ENCODE measurements around the gene POMGNT2. TPM values are rescaled to one million over a fixed set of nuclear protein-coding genes. Genes with fewer than 3 reads are reported as not detected.

The POMGNT2 gene
- total RNA-seq, 2 experiments from 2014 or later, result 8.7 to 9.7 TPM

GRCh38 chr3:43034200-43034599 is 71.7 kb downstream of the POMGNT2 start:
- no peak overlapping the region for H3K4me3 Mint-ChIP-seq
- ATAC-seq (no peak), DNase-seq (no peak)
- H3K27ac Mint-ChIP-seq, result no peak overlapping the region
- H3K9me3 Mint-ChIP-seq (ENCODE audit: insufficient read depth), result no peaks in the 10 kb centered on the region
- H3K36me3 Mint-ChIP-seq (ENCODE audit: low read depth), result no peaks in the 10 kb centered on the region
- H3K27me3 Mint-ChIP-seq (ENCODE audit: low read depth), result no peaks in the 10 kb centered on the region
- CTCF ChIA-PET, result interaction anchor here (1.4 kb wide), 1 partner anchor 11 kb away, joined by 6 read pairs; no protein-coding TSS in a partner anchor
- POLR2A ChIA-PET, result interaction anchor here (1.0 kb wide), 1 partner anchor 21 kb away, joined by 4 read pairs; no protein-coding TSS in a partner anchor
- peaks cover 4% of the 10 kb centered on the region for H3K4me1 Mint-ChIP-seq (ENCODE audit: low read depth)

GRCh38 chr3:43032646-43033628 is 72.9 kb downstream of the POMGNT2 start:
- CTCF ChIA-PET, result no interaction called here
- Mint-ChIP-seq H3K36me3 (ENCODE audit: low read depth) (no peaks in the 10 kb centered on the region), H3K4me3 (no peak overlapping the region), H3K4me1 (ENCODE audit: low read depth) (peaks cover 2% of the 10 kb centered on the region), H3K27me3 (ENCODE audit: low read depth) (no peaks in the 10 kb centered on the region), H3K9me3 (ENCODE audit: insufficient read depth) (no peaks in the 10 kb centered on the region), H3K27ac (no peak overlapping the region)
- ATAC-seq (no peak), DNase-seq (no peak)
- POLR2A ChIA-PET, result no interaction called here

GRCh38 chr3:43031889-43032545 is 73.9 kb downstream of the POMGNT2 start:
- CTCF ChIA-PET, result no interaction called here
- ATAC-seq (no peak), DNase-seq (no peak)
- Mint-ChIP-seq H3K27me3 (ENCODE audit: low read depth) (no peaks in the 10 kb centered on the region), H3K27ac (no peak overlapping the region), H3K36me3 (ENCODE audit: low read depth) (no peaks in the 10 kb centered on the region), H3K4me1 (ENCODE audit: low read depth) (no peaks in the 10 kb centered on the region), H3K9me3 (ENCODE audit: insufficient read depth) (no peaks in the 10 kb centered on the region), H3K4me3 (no peak overlapping the region)
- POLR2A ChIA-PET, result no interaction called here

- Mint-ChIP-seq H3K4me1 (ENCODE audit: low read depth) (no peaks in the 10 kb centered on the region), H3K36me3 (ENCODE audit: low read depth) (no peaks in the 10 kb centered on the region), H3K4me3 (no peak overlapping the region), H3K27ac (no peak overlapping the region), H3K9me3 (ENCODE audit: insufficient read depth) (no peaks in the 10 kb centered on the region), H3K27me3 (ENCODE audit: low read depth) (no peaks in the 10 kb centered on the region)
- DNase-seq, result no peak
- ChIA-PET CTCF (no interaction called here), POLR2A (no interaction called here)
- ATAC-seq, result no peak
These were observed 74.4 kb downstream of the POMGNT2 start for GRCh38 chr3:43031485-43031884.

GRCh38 chr3:43030162-43030935 is 75.5 kb downstream of the POMGNT2 start:
- POLR2A ChIA-PET, result no interaction called here
- DNase-seq (no peak), ATAC-seq (no peak)
- Mint-ChIP-seq H3K36me3 (ENCODE audit: low read depth) (no peaks in the 10 kb centered on the region), H3K4me3 (no peak overlapping the region), H3K4me1 (ENCODE audit: low read depth) (no peaks in the 10 kb centered on the region), H3K9me3 (ENCODE audit: insufficient read depth) (no peaks in the 10 kb centered on the region), H3K27ac (no peak overlapping the region), H3K27me3 (ENCODE audit: low read depth) (no peaks in the 10 kb centered on the region)
- CTCF ChIA-PET, result no interaction called here

Other genes starting within 250 kb of the POMGNT2 start
- gene CYP8B1, start 230.2 kb downstream of the POMGNT2 start, total RNA-seq, result not detected
- gene ZNF662, start 199.9 kb downstream of the POMGNT2 start, total RNA-seq, result 1 to 10 TPM; 1.2 to 1.7 TPM
- not detected for gene GASK1A, start 126.8 kb downstream of the POMGNT2 start, total RNA-seq
- gene SNRK, start 180.5 kb upstream of the POMGNT2 start, total RNA-seq, result 10 to 100 TPM; 55.5 to 55.7 TPM

Measured in activated CD8-positive, alpha-beta T cell treated with anti-CD3 and anti-CD28 coated beads, Interleukin-2, amount 10 ng/mL, durations not matched to agents 7 days and 5 days (primary cell).